Fibroblast of pulmonary artery (primary cell): ENCODE data around the gene FAM210A.

Source experiments
- DNase-seq: peaks from one replicate; pipeline ENCODE4 v3.0.0-alpha.2; 2010; ENCODE audit warnings: low read depth
- H3K4me3 ChIP-seq: replicated peaks from 2 replicates; pipeline ENCODE4 v1.5.1; 2011; ENCODE audit warnings: low read depth, mild to moderate bottlenecking, control low read depth, low read length, moderate library complexity
- CTCF ChIP-seq: IDR thresholded peaks from 2 replicates; pipeline ENCODE4 v1.5.1; 2011; ENCODE audit warnings: mild to moderate bottlenecking, control low read depth, low read length, inconsistent platforms; ENCODE audit errors: missing control alignments

Gene FAM210A

GRCh38 chr18:13623348-13623747 lies 103.0 kb downstream of the FAM210A start:
- TF ChIP-seq CTCF, result no peak
- no peak for DNase-seq
- no peak overlapping the region for H3K4me3 ChIP-seq

- H3K4me3 ChIP-seq, result no peak overlapping the region
- no peak for TF ChIP-seq CTCF
- DNase-seq, result no peak
These were observed 103.6 kb downstream of the FAM210A start for GRCh38 chr18:13622751-13623150.

DNA sequence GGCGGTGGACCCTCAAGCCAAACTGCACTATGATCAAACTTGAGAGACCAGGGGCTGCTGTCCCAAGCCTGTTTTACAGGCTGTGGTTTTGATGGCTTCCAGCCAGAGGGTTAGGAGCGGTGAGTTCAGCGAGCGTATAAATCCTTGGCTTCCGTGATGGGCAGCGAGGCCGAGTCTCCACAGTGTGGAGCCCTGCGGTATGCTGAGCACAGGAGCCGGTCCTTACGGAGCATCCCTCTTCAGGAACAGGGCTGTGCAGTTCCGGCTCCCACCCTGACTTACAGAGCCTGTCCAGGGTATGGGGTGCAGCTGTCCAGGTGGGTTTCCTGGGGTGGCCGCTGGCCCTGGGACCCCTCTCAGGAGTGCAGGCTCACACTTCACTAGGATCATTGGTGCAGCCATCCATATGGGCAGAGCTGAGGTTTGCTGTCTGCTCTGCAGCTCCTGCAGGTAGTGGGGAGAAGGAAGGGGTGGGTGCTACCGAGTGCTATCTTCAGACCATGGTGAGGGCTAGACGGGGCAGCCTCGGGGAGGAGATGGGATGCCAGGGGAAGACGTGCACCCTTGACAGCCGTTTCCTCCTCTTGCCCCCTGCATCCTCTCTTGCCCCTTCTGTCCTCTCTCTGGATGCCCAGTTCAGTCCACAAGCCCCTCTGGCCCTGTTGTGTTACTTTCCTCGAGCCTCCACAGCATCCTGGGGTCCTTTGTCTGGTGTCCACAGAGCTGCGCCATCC lies 104.3 kb downstream of the FAM210A start:
- H3K4me3 ChIP-seq, result no peak overlapping the region
- no peak for TF ChIP-seq CTCF
- no peak for DNase-seq

- no peak overlapping the region for H3K4me3 ChIP-seq
- TF ChIP-seq CTCF, result no peak
- DNase-seq, result no peak
These were observed 104.9 kb downstream of the FAM210A start for GRCh38 chr18:13621446-13621849.

DNA sequence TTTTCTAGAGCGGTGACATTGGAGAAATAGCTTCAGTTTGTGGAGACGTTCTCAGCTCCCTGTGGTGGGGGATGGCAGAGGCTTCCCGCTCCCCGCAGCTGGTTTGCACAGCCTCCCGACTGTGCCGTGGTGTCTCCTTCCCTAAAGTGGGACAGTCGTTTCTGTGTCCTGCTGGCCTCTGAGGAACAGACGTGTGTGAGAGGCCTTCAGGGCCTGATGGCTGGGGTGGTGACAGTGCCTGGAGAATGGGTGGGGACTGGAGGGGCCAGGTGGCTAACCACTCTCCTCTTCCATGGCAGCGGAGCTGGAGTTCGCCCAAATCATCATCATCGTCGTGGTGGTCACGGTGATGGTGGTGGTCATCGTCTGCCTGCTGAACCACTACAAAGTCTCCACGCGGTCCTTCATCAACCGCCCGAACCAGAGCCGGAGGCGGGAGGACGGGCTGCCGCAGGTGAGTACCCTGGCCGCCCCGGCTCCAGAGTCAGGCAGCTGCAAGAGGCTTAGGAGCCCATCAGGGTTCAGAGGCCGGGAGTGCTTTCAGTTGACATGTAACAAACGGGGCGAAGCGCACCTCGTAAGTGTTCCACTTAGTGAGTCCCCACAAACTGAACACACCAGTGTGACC lies 105.4 kb downstream of the FAM210A start:
- DNase-seq, result no peak
- no peak for TF ChIP-seq CTCF
- no peak overlapping the region for H3K4me3 ChIP-seq

DNA sequence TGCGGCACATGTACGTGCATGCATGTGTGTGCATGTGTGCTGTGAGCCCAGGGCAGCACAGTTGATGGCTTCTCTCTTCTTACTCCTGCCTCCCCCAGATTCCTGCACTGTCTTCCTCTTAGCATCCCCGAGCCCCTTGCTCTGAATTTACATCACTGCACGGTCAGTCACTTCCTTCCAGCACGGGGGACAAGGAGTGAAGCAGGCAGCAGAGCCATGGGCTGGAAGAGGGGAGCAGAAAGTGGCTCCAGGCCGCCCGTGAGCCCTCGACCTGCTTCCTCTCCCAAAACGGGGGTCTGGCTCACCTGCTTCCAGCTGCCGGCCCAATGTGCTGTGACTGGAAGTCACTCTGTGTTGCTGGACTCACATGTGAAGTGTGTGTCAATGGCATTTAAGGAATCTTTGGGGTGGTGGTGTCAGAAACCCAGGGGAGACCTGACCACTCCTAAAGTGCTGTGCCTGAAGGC lies 106.1 kb downstream of the FAM210A start:
- DNase-seq, result no peak
- no peak for TF ChIP-seq CTCF
- H3K4me3 ChIP-seq, result no peak overlapping the region
